K562 (cell line): Measurements from ENCODE around the gene HLF. TPM values are rescaled to one million over a fixed set of nuclear protein-coding genes. Genes with fewer than 3 reads are reported as not detected.

Source experiments
- ATAC-seq: fragments of 200-7000 bp; cut with Tn5 transposase; 3 replicates; pipeline ENCODE4 v1.9.1; 2020; ENCODE audit warnings: moderate library complexity
- BruUV-seq: library from RNA; stranded (reverse); fragments of 400-500 nt; replicated peaks from 2 replicates; lab custom pipeline; 2021; lab: Mats Ljungman, UMichigan
- CTCF ChIA-PET: fragments of 300-600 bp; formaldehyde crosslinking; extraction: SDS; loops from one replicate; lab custom pipeline; 2021; ENCODE audit warnings: low intra/inter-chr PET ratio; lab: Yijun Ruan, JAX
- POLR2A ChIA-PET: fragments of 300-600, 350-650 bp; sonication (Branson Sonifier 250); formaldehyde crosslinking; extraction: SDS; loops from one replicate; lab custom pipeline; 2021; ENCODE audit warnings: antibody characterized with exemption, inconsistent platforms; lab: Yijun Ruan, JAX
- DNase-seq, 4 experiments: peaks; one replicate each; pipeline versions ENCODE4 v3.0.0 to v3.0.0-alpha.2; 2011 to 2018; ENCODE audit warnings: low spot score in 3 of 4, mixed read lengths in 3 of 4; ENCODE audit errors: extremely low read depth in 1 of 4
- FAIRE-seq: peaks from 2 replicates; lab custom pipeline; 2011; peaks lifted over from hg19 to GRCh38; lab: Jason Lieb, UNC
- H2AFZ ChIP-seq: 2 replicates; pipeline ENCODE4 v1.6.0; 2011; ENCODE audit warnings: low read depth, low read length, control low read depth, inconsistent platforms
- H3K27ac ChIP-seq: fragments of 200-600 bp; 3 replicates; pipeline ENCODE4 v1.8.0; 2011; ENCODE audit warnings: low read depth, mild to moderate bottlenecking, control low read depth, inconsistent platforms, low read length, moderate library complexity, mixed read lengths; ENCODE audit errors: extremely low read depth
- H3K27me3 ChIP-seq, 2 experiments: fragments of 300-600 bp in 1 of 2; 2 replicates in 1 of 2; 3 replicates in 1 of 2; pipeline versions ENCODE4 v1.6.0 to v1.8.0; 2011; ENCODE audit warnings: inconsistent platforms in 2 of 2, low read length in 2 of 2, mild to moderate bottlenecking in 1 of 2, mixed read lengths in 1 of 2, moderate library complexity in 1 of 2; ENCODE audit not compliant: control insufficient read depth in 2 of 2, insufficient read depth in 2 of 2
- H3K36me3 ChIP-seq: fragments of 300-600 bp; 3 replicates; pipeline ENCODE4 v1.8.0; 2011; ENCODE audit warnings: mild to moderate bottlenecking, low read length, inconsistent platforms; ENCODE audit not compliant: control insufficient read depth, insufficient read depth
- H3K4me1 ChIP-seq, 2 experiments: fragments of 200-600 bp in 1 of 2; replicated peaks in 1 of 2; 2 replicates in 1 of 2; 3 replicates in 1 of 2; pipeline versions ENCODE4 v1.5.1 to v1.8.0; 2011; ENCODE audit warnings: inconsistent platforms in 2 of 2, low read length in 2 of 2, mild to moderate bottlenecking in 1 of 2, mixed read lengths in 1 of 2, moderate library complexity in 1 of 2; ENCODE audit not compliant: control insufficient read depth in 2 of 2, insufficient read depth in 2 of 2
- H3K4me2 ChIP-seq: 2 replicates; pipeline ENCODE4 v1.6.1; 2011; ENCODE audit warnings: low read length, control low read depth, inconsistent platforms, mixed read lengths; ENCODE audit not compliant: insufficient read depth
- H3K4me3 ChIP-seq: fragments of 200-600 bp; sonication (generic), shearing (Covaris generic); 2 replicates; pipeline ENCODE4 v1.5.1; 2016; ENCODE audit warnings: control low read depth, inconsistent platforms
- H3K79me2 ChIP-seq: fragments of 200-600 bp; 3 replicates; pipeline ENCODE4 v1.8.0; 2011; ENCODE audit warnings: low read length, inconsistent platforms; ENCODE audit not compliant: control insufficient read depth, insufficient read depth
- H3K9ac ChIP-seq, 2 experiments: 2 replicates each; pipeline versions ENCODE4 v1.6.0 to v1.6.1; 2011; ENCODE audit warnings: low read depth in 2 of 2, low read length in 2 of 2, control low read depth in 1 of 2, inconsistent platforms in 1 of 2, mild to moderate bottlenecking in 1 of 2, mixed read lengths in 1 of 2; ENCODE audit not compliant: insufficient read depth in 1 of 2
- H3K9me1 ChIP-seq: one replicate; pipeline ENCODE4 v1.6.0; 2011; ENCODE audit warnings: inconsistent platforms, mild to moderate bottlenecking, low read length, moderate library complexity; ENCODE audit not compliant: control insufficient read depth, insufficient read depth
- H3K9me3 ChIP-seq: replicated peaks from 2 replicates; pipeline ENCODE4 v1.5.1; 2011; ENCODE audit warnings: low read depth, low read length, inconsistent platforms; ENCODE audit not compliant: control insufficient read depth, insufficient read depth
- H4K20me1 ChIP-seq: replicated peaks from 2 replicates; pipeline ENCODE4 v1.6.1; 2011; ENCODE audit warnings: low read length, inconsistent platforms, mixed read lengths; ENCODE audit not compliant: control insufficient read depth, insufficient read depth
- CBFA2T2 ChIP-seq: fragments of 450-650 bp; conservative IDR thresholded peaks from 2 replicates; pipeline ENCODE4 v1.6.1; 2017; ENCODE audit warnings: mild to moderate bottlenecking
- ETV1 ChIP-seq: fragments of 450-650 bp; conservative IDR thresholded peaks from 2 replicates; pipeline ENCODE4 v1.6.1; 2016; ENCODE audit warnings: missing genetic modification characterization, control low read depth, low read depth, missing compliant biosample characterization
- HDGF ChIP-seq: fragments of 450-650 bp; IDR thresholded peaks from 2 replicates; pipeline ENCODE4 v1.6.1; 2016
- L3MBTL2 ChIP-seq: fragments of 450-650 bp; IDR thresholded peaks from 2 replicates; pipeline ENCODE4 v1.6.1; 2016; ENCODE audit warnings: mild to moderate bottlenecking, moderate library complexity
- RBM25 ChIP-seq: fragments of 200-400 bp; formaldehyde crosslinking; IDR thresholded peaks from 2 replicates; pipeline ENCODE4 v1.6.1; 2018; ENCODE audit warnings: low read length, low read depth, moderate library complexity; ENCODE audit not compliant: severe bottlenecking
- RCOR1 ChIP-seq, 2 experiments: IDR thresholded peaks; 2 replicates each; pipeline ENCODE4 v1.6.1; 2012; ENCODE audit warnings: low read depth in 2 of 2, low read length in 2 of 2, borderline replicate concordance in 1 of 2, improper control_type of control experiment in 1 of 2
- SAP30 ChIP-seq: fragments of 200-600 bp; sonication (generic); IDR thresholded peaks from 2 replicates; pipeline ENCODE4 v1.6.1; 2012; ENCODE audit warnings: borderline replicate concordance, low read depth, mild to moderate bottlenecking, moderate library complexity, low read length, control low read depth, inconsistent platforms; ENCODE audit not compliant: insufficient read depth, poor library complexity, severe bottlenecking
- SIN3A ChIP-seq, 2 experiments: fragments of 150-350 bp in 1 of 2; IDR thresholded peaks; 2 replicates each; pipeline ENCODE4 v1.6.1; 2011 to 2016; ENCODE audit warnings: borderline replicate concordance in 2 of 2, low read depth in 2 of 2, low read length in 2 of 2, mild to moderate bottlenecking in 2 of 2, moderate library complexity in 2 of 2; ENCODE audit not compliant: control insufficient read depth in 1 of 2
- STAT5B ChIP-seq: fragments of 250-450 bp; sonication (Bioruptor Pico); IDR thresholded peaks from 2 replicates; pipeline ENCODE4 v1.8.0; 2021; ENCODE audit warnings: mild to moderate bottlenecking, inconsistent platforms
- ZNF12 ChIP-seq: sonication (generic); formaldehyde crosslinking; IDR thresholded peaks from 2 replicates; pipeline ENCODE4 v1.4.0; 2020; ENCODE audit warnings: mild to moderate bottlenecking, missing genetic modification reagents
- ZNF134 ChIP-seq: fragments of 250-450 bp; sonication (Bioruptor Pico); conservative IDR thresholded peaks from 2 replicates; pipeline ENCODE4 v1.4.0; 2020
- ZNF583 ChIP-seq: fragments of 250-450 bp; sonication (Bioruptor Pico); IDR thresholded peaks from 2 replicates; pipeline ENCODE4 v1.4.0; 2020
- WGBS: fragments of 100-300 bp; shearing (Covaris generic); methylation state at CpG from one replicate; pipeline ENCODE4 v1.1.6; 2016; ENCODE audit warnings: low coverage, mixed read lengths; ENCODE audit not compliant: insufficient coverage; ENCODE audit errors: missing lambda C conversion rate; 5-methylcytosine and 5-hydroxymethylcytosine counted together
- in situ Hi-C: fragments of 300-500 bp; cut with MboI; formaldehyde crosslinking; loops from 4 replicates; pipeline ENCODE4 v1.15.0; 2018; ENCODE audit warnings: inconsistent platforms, mixed read lengths
- intact Hi-C: fragments of 100-400 bp; cut with micrococcal nuclease; formaldehyde crosslinking; loops from 2 replicates; pipeline ENCODE4 v1.14.2; 2022
- polyA plus RNA-seq, 8 experiments: library from polyadenylated mRNA; depleted of rRNA in 4 of 8; stranded (reverse) in 5 of 8; unstranded in 3 of 8; fragments of >200 nt; fragmentation: Nextera tagmentation in 2 of 8; fragmentation: Illumina TruSeq in 1 of 8; extraction: Ambion mirVana in 2 of 8; extraction: Trizol in 1 of 8; gene quantifications; 2 replicates each; pipeline versions ENCODE4 v1.2.1 to v1.2.3, GENCODE V29; 2011 to 2014; ENCODE audit warnings: inconsistent platforms in 1 of 8, missing spikeins in 1 of 8
- total RNA-seq, 7 experiments: library from RNA; depleted of rRNA in 6 of 7; stranded (reverse); fragments of >200 nt in 6 of 7; fragmentation: Illumina TruSeq in 2 of 7; extraction: Trizol in 2 of 7; gene quantifications; 2 replicates each; pipeline versions ENCODE4 v1.2.1 to v1.2.3, GENCODE V29; 2011 to 2021; ENCODE audit warnings: low replicate concordance in 1 of 7
- TF ChIP-seq, protein P1 (sequence below), 2 experiments: fragments of 200-800 bp in 1 of 2; sonication (Bioruptor generic) in 1 of 2; sonication (generic) in 1 of 2; formaldehyde crosslinking in 1 of 2; IDR thresholded peaks in 1 of 2; conservative IDR thresholded peaks in 1 of 2; 2 replicates each; pipeline versions ENCODE4 v1.5.0 to v1.6.1; 2016 to 2020; ENCODE audit warnings: missing compliant biosample characterization in 1 of 2, missing genetic modification characterization in 1 of 2, missing genetic modification reagents in 1 of 2
- TF ChIP-seq, protein P2 (sequence below): sonication (generic); IDR thresholded peaks from 2 replicates; pipeline ENCODE4 v1.6.1; 2016
- TF ChIP-seq, protein P3 (sequence below): fragments of 450-650 bp; IDR thresholded peaks from 2 replicates; pipeline ENCODE4 v1.6.1; 2018; ENCODE audit warnings: mild to moderate bottlenecking, low read depth; ENCODE audit not compliant: partially characterized antibody

The HLF gene
- total and polyA plus RNA-seq, 9 of the 15 experiments (the other 6 are each of a cell fraction or from before 2014, with no cell fraction given), result 0.03 to 0.24 (median 0.09) TPM

DNA sequence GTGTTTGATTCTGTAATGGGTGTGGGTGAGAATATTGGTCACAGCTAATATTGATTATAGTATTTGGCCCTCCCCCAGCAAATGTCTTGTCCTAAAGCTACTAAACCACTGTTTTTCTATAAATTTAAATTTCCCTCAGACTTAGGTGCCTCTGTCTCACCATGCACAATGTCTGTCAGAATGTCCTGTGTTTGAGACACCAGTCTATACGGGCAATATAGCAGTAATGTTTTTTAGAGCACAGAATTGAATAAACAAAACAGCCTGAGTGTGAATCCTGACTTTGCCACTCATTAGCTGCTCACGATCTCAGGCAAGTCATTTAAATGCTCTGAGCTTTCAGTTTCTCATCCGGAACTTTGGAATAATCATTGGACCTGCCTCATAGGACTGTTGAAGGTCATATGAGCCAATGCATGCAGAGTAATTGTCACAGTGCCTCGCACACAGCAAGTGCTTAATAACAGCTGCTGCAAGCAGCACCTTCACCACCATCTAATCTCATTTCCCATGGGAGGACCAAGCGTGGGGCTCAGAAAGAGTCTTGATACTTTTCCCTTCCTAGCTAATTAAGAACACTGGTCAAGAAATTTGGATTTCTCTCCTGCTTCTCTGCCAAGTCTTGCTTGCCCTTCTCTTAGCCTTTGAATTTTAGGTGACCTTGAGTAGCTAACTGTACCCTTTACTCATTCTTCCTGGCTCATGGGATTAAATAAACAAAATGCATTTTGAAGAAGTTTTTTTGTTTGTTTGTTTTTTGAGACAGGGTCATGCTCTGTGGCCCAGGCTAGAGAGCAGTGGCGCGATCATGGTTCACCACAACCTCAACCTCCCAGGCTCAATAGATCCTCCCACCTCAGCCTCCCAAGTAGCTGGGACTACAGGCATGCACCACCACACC lies 9.8 kb downstream of the HLF start:
- Histone ChIP-seq H3K27me3 (peaks cover 0 to 7% of the 10 kb centered on the region in 2 experiments; a peak in 1 of 5 replicates), H3K9me3 (no peaks in the 10 kb centered on the region), H3K36me3 (no peaks in the 10 kb centered on the region), H3K79me2 (no peaks in the 10 kb centered on the region), H4K20me1 (no peaks in the 10 kb centered on the region), H3K9ac (no peak overlapping the region), H3K9me1 (no peaks in the 10 kb centered on the region), H3K4me1 (0 out of 5 replicates have a peak, but pooled peaks cover 0 to 3% of the 10 kb centered on the region in 2 experiments), H3K4me3 (no peak overlapping the region), H3K4me2 (no peak overlapping the region), H3K27ac (no peak overlapping the region), H2AFZ (no peak overlapping the region)
- POLR2A ChIA-PET, result interaction anchor here (0.9 kb wide), 1 partner anchor 19 kb away, joined by 4 read pairs; no protein-coding TSS in a partner anchor
- in situ Hi-C loops, result no loop called here
- WGBS, result 14% methylated on average over 7 of the region's 7 CpGs
- BruUV-seq, result no TSS peak
- no peak for FAIRE-seq
- intact Hi-C loops, result no loop called here
- DNase-seq, result no peak
- TF ChIP-seq RCOR1 (IDR thresholded peaks at IDR 0.05; ENCODE audit: borderline replicate concordance in 1 of 2, low read depth in 2 of 2, low read length in 2 of 2) (no peak), HDGF (no peak), ZNF134 (CRISPR knock-in tag) (no peak), STAT5B (CRISPR knock-in tag) (no peak), ZNF583 (CRISPR knock-in tag) (no peak), SAP30 (no peak), L3MBTL2 (no peak), ETV1 (no peak), SIN3A (IDR thresholded peaks at IDR 0.05; ENCODE audit: borderline replicate concordance in 2 of 2, control insufficient read depth in 1 of 2, low read depth in 2 of 2, low read length in 2 of 2) (no peak), RBM25 (no peak), CBFA2T2 (no peak), ZNF12 (CRISPR knock-in tag) (no peak)
- TF ChIP-seq, protein P1, sequence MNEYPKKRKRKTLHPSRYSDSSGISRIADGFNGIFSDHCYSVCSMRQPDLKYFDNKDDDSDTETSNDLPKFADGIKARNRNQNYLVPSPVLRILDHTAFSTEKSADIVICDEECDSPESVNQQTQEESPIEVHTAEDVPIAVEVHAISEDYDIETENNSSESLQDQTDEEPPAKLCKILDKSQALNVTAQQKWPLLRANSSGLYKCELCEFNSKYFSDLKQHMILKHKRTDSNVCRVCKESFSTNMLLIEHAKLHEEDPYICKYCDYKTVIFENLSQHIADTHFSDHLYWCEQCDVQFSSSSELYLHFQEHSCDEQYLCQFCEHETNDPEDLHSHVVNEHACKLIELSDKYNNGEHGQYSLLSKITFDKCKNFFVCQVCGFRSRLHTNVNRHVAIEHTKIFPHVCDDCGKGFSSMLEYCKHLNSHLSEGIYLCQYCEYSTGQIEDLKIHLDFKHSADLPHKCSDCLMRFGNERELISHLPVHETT (CRISPR knock-in tag; conservative IDR thresholded peaks at IDR 0.05 in 1 of 2, IDR thresholded peaks at IDR 0.05 in 1 of 2), result no peak
- TF ChIP-seq, protein P2, sequence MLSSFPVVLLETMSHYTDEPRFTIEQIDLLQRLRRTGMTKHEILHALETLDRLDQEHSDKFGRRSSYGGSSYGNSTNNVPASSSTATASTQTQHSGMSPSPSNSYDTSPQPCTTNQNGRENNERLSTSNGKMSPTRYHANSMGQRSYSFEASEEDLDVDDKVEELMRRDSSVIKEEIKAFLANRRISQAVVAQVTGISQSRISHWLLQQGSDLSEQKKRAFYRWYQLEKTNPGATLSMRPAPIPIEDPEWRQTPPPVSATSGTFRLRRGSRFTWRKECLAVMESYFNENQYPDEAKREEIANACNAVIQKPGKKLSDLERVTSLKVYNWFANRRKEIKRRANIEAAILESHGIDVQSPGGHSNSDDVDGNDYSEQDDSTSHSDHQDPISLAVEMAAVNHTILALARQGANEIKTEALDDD, result no peak
- TF ChIP-seq, protein P3, sequence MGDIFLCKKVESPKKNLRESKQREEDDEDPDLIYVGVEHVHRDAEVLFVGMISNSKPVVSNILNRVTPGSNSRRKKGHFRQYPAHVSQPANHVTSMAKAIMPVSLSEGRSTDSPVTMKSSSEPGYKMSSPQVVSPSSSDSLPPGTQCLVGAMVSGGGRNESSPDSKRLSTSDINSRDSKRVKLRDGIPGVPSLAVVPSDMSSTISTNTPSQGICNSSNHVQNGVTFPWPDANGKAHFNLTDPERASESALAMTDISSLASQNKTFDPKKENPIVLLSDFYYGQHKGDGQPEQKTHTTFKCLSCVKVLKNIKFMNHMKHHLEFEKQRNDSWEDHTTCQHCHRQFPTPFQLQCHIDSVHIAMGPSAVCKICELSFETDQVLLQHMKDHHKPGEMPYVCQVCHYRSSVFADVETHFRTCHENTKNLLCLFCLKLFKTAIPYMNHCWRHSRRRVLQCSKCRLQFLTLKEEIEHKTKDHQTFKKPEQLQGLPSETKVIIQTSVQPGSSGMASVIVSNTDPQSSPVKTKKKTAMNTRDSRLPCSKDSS, result no peak
- TF ChIP-seq, all 486 proteins: peak for 0
- ATAC-seq, result no peak
- CTCF ChIA-PET, result no interaction called here
